Smooth muscle cell (in vitro differentiated cells): ENCODE results near the gene EML3. TPM values are rescaled to one million over a fixed set of nuclear protein-coding genes. Genes with fewer than 3 reads are reported as not detected.
"Not testable (repeated sequence)": the region's sequence is repeated elsewhere in the genome, so short reads cannot be mapped to it uniquely, and the experiment has no call there.

Source experiments
- DNase-seq: peaks from one replicate; lab custom pipeline; 2025; ENCODE audit not compliant: unreplicated experiment; lab: John Stamatoyannopoulos, UW
- H2AFZ ChIP-seq: fragments of 200-600 bp; sonication (generic); 2 replicates; pipeline ENCODE4 v1.6.0; 2016; ENCODE audit warnings: antibody characterized with exemption, low read depth, mild to moderate bottlenecking
- H3F3A ChIP-seq: fragments of 200-600 bp; sonication (generic); 2 replicates; pipeline ENCODE4 v1.6.0; 2017; ENCODE audit warnings: antibody characterized with exemption, low read depth
- H3K27ac ChIP-seq: fragments of 200-600 bp; sonication (generic); 2 replicates; pipeline ENCODE4 v1.5.1; 2016; ENCODE audit warnings: low read depth, mild to moderate bottlenecking
- H3K27me3 ChIP-seq: fragments of 200-600 bp; sonication (generic); 2 replicates; pipeline ENCODE4 v1.6.1; 2016; ENCODE audit warnings: low read depth, mild to moderate bottlenecking
- H3K36me3 ChIP-seq: fragments of 200-600 bp; sonication (generic); 2 replicates; pipeline ENCODE4 v1.5.1; 2016; ENCODE audit warnings: low read depth
- H3K4me1 ChIP-seq: fragments of 200-600 bp; sonication (generic); 2 replicates; pipeline ENCODE4 v1.5.1; 2016; ENCODE audit warnings: low read depth
- H3K4me2 ChIP-seq: fragments of 200-600 bp; sonication (generic); 2 replicates; pipeline ENCODE4 v1.6.0; 2016; ENCODE audit warnings: mild to moderate bottlenecking
- H3K4me3 ChIP-seq: fragments of 200-600 bp; sonication (generic); 2 replicates; pipeline ENCODE4 v1.5.1; 2016; ENCODE audit warnings: mild to moderate bottlenecking
- H3K79me2 ChIP-seq: fragments of 200-600 bp; sonication (generic); 2 replicates; pipeline ENCODE4 v1.6.0; 2016; ENCODE audit warnings: low read depth, mild to moderate bottlenecking
- H3K9ac ChIP-seq: fragments of 200-600 bp; sonication (generic); 2 replicates; pipeline ENCODE4 v1.6.0; 2016; ENCODE audit warnings: low read depth
- H3K9me3 ChIP-seq: fragments of 200-600 bp; sonication (generic); replicated peaks from 2 replicates; pipeline ENCODE4 v1.5.1; 2016; ENCODE audit warnings: low read depth
- H4K20me1 ChIP-seq: fragments of 200-600 bp; sonication (generic); 2 replicates; pipeline ENCODE4 v1.6.0; 2016; ENCODE audit warnings: low read depth
- CTCF ChIP-seq: fragments of 200-600 bp; sonication (generic); IDR thresholded peaks from 2 replicates; pipeline ENCODE4 v1.5.1; 2017; ENCODE audit warnings: borderline replicate concordance, mild to moderate bottlenecking, antibody characterized with exemption; ENCODE audit not compliant: insufficient read depth, poor library complexity, severe bottlenecking
- WGBS: methylation state at CpG from one replicate; pipeline ENCODE4 v1.1.7; 2016; ENCODE audit warnings: low lambda C conversion rate; 5-methylcytosine and 5-hydroxymethylcytosine counted together
- polyA plus RNA-seq: library from polyadenylated mRNA; unstranded; fragments of >200 nt; fragmentation: Nextera tagmentation; extraction: Ambion mirVana; gene quantifications from 2 replicates; pipeline ENCODE4 v1.2.1, GENCODE V29; 2016
- total RNA-seq: library from RNA; depleted of rRNA; stranded (reverse); fragments of >200 nt; gene quantifications from 2 replicates; pipeline ENCODE4 v1.2.3, GENCODE V29; 2014

The EML3 gene
- total and polyA plus RNA-seq, 2 experiments from 2014 or later: 35.0 to 36.8 TPM

- Histone ChIP-seq H3K27me3 (no peaks in the 10 kb centered on the region), H3K27ac (peak overlapping the region; percentile 78), H4K20me1 (no peaks in the 10 kb centered on the region), H3F3A (no peaks in the 10 kb centered on the region), H3K4me2 (peak overlapping the region; percentile 92), H3K79me2 (peaks cover 19% of the 10 kb centered on the region), H3K4me3 (peak overlapping the region; percentile 86), H3K9me3 (no peaks in the 10 kb centered on the region), H2AFZ (peak overlapping the region; percentile 100), H3K4me1 (peaks cover 3% of the 10 kb centered on the region), H3K9ac (peak overlapping the region; percentile 94), H3K36me3 (no peaks in the 10 kb centered on the region)
- no peak for DNase-seq
- WGBS: 42% methylated on average over 16 of the region's 16 CpGs
- no peak for TF ChIP-seq CTCF
Observed at GRCh38 chr11:62652161-62653006, 39.8 kb upstream of the EML3 start.

GRCh38 chr11:62650283-62650682, 37.7 kb upstream of the EML3 start:
- H3K9me3 ChIP-seq, H2AFZ ChIP-seq, H3K4me3 ChIP-seq, H3K9ac ChIP-seq, H3K36me3 ChIP-seq, DNase-seq, H3K4me1 ChIP-seq, H3K27ac ChIP-seq, H3K27me3 ChIP-seq, H4K20me1 ChIP-seq, H3K4me2 ChIP-seq, H3F3A ChIP-seq: not testable (repeated sequence)
- 99% methylated on average over 12 of the region's 12 CpGs for WGBS
- H3K79me2 ChIP-seq: peaks cover 29% of the 10 kb centered on the region

GRCh38 chr11:62649486-62649885, 36.9 kb upstream of the EML3 start:
- Histone ChIP-seq H3K9me3 (no peaks in the 10 kb centered on the region), H3K4me1 (peaks cover 3% of the 10 kb centered on the region), H3K4me2 (no peak overlapping the region), H4K20me1 (peaks cover 6% of the 10 kb centered on the region), H3K27me3 (no peaks in the 10 kb centered on the region), H3K79me2 (peaks cover 37% of the 10 kb centered on the region), H3K27ac (no peak overlapping the region), H3K9ac (no peak overlapping the region), H3F3A (peaks cover 3% of the 10 kb centered on the region), H3K4me3 (no peak overlapping the region), H3K36me3 (no peaks in the 10 kb centered on the region), H2AFZ (no peak overlapping the region)
- TF ChIP-seq CTCF: no peak
- 98% methylated on average over 11 of the region's 11 CpGs for WGBS
- no peak for DNase-seq

- H3F3A ChIP-seq: peaks cover 3% of the 10 kb centered on the region
- no peaks in the 10 kb centered on the region for H3K9me3 ChIP-seq
- H3K4me2 ChIP-seq: no peak overlapping the region
- H3K4me3 ChIP-seq: no peak overlapping the region
- H3K9ac ChIP-seq: no peak overlapping the region
- no peak for DNase-seq
- no peaks in the 10 kb centered on the region for H3K36me3 ChIP-seq
- TF ChIP-seq CTCF: no peak
- no peak overlapping the region for H3K27ac ChIP-seq
- H4K20me1 ChIP-seq: peaks cover 6% of the 10 kb centered on the region
- no peaks in the 10 kb centered on the region for H3K27me3 ChIP-seq
- WGBS: 99% methylated on average over 11 of the region's 11 CpGs
- H2AFZ ChIP-seq: no peak overlapping the region
- H3K4me1 ChIP-seq: peaks cover 3% of the 10 kb centered on the region
- H3K79me2 ChIP-seq: peaks cover 42% of the 10 kb centered on the region
Observed at GRCh38 chr11:62648967-62649364, 36.4 kb upstream of the EML3 start.
